Right atrium auricular region (tissue), 2 donors: ENCODE results near the gene SLC39A5. TPM values are rescaled to one million over a fixed set of nuclear protein-coding genes. Genes with fewer than 3 reads are reported as not detected.

Experiments used
- DNase-seq: peaks from one replicate; pipeline ENCODE4 v3.0.0-alpha.2; 2019; ENCODE audit warnings: low spot score
- H3K27ac ChIP-seq, 2 donors: fragments of 200-600 bp; sonication (generic); 1 replicate in 1 of 2; 2 replicates in 1 of 2; pipeline ENCODE4 v1.5.1; 2016 to 2019
- H3K27me3 ChIP-seq, 2 donors: fragments of 200-600 bp; sonication (generic); one replicate each; pipeline versions ENCODE4 v1.5.1 to v1.6.0; 2017 to 2019
- H3K36me3 ChIP-seq: fragments of 200-600 bp; sonication (generic); one replicate; pipeline ENCODE4 v1.5.1; 2016
- H3K4me1 ChIP-seq, 2 donors: fragments of 200-600 bp; sonication (generic); one replicate each; pipeline versions ENCODE4 v1.5.1 to v1.6.0; 2017 to 2019
- H3K4me3 ChIP-seq, 2 donors: fragments of 200-600 bp; sonication (generic); 1 replicate in 1 of 2; 2 replicates in 1 of 2; pipeline ENCODE4 v1.5.1; 2017 to 2019; ENCODE audit warnings: mild to moderate bottlenecking in 1 of 2, moderate library complexity in 1 of 2
- H3K9me3 ChIP-seq, 2 donors: fragments of 200-600 bp; sonication (generic); one replicate each; pipeline ENCODE4 v1.5.1; 2019
- CTCF ChIP-seq, 2 donors: fragments of 200-600 bp; sonication (generic); IDR thresholded peaks; one replicate each; pipeline ENCODE4 v1.5.1; 2019; ENCODE audit warnings: antibody characterized with exemption in 2 of 2
- total RNA-seq, 2 donors: library from RNA; depleted of rRNA; stranded (reverse); fragments of >200 nt; gene quantifications; one replicate each; pipeline ENCODE4 v1.1.0, GENCODE V29; 2016

Gene SLC39A5
- total RNA-seq, 2 donors from 2014 or later, result not detected

DNA sequence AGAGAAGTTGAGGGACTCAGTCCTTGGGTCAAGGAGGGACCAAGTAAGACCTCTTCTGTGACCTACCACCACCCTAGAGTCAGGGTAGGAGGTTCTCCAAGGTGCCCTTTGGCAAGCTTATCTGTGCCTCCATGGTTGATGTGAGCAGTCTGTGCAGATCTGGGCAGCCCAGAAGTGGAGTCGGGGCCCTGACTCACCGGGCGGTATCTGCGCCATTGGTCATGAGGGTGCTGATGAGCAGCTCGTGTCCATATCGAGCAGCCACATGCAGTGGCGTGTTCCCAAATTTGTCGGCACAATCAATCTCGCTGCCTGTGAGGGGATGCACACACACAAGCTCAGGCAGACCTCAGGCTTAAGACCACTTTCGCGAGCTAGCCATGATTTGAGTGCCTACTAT, 23.2 kb downstream of the SLC39A5 start:
- peaks cover 87% of the 10 kb centered on the region for H3K36me3 ChIP-seq
- H3K4me3 ChIP-seq, result no peak overlapping the region
- DNase-seq, result no peak
- H3K9me3 ChIP-seq, result no peaks in the 10 kb centered on the region
- H3K27ac ChIP-seq, result no peak overlapping the region
- H3K4me1 ChIP-seq, result peaks cover 0 to 17% of the 10 kb centered on the region in 2 donors
- no peaks in the 10 kb centered on the region for H3K27me3 ChIP-seq
- no peak for TF ChIP-seq CTCF (IDR thresholded peaks at IDR 0.05)

DNA sequence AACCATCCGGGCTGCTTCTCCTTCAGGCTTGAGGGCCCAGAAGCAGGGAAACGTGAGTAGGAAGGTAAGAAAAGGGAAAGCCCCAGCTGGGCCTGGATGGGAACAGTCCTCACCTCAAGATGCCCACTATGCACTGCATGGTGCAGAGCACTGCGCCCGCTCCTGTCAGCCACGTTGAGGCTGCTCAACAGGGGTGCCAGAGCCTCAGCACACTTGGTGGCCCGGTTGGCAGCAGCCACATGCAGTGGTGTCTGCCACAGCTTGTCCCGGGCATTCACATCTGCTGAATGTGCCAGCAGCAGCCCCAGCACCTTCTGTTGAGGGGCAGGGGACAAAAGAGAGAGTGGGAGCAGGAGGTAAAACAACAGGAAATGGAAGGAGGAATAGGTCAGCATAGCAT, 25.8 kb downstream of the SLC39A5 start:
- no peaks in the 10 kb centered on the region for H3K27me3 ChIP-seq
- no peak for DNase-seq
- H3K4me1 ChIP-seq, result peaks cover 0 to 22% of the 10 kb centered on the region in 2 donors
- H3K4me3 ChIP-seq, result no peak overlapping the region
- H3K9me3 ChIP-seq, result no peaks in the 10 kb centered on the region
- TF ChIP-seq CTCF (IDR thresholded peaks at IDR 0.05), result no peak
- peaks cover 61% of the 10 kb centered on the region for H3K36me3 ChIP-seq
- no peak overlapping the region for H3K27ac ChIP-seq

- H3K4me3 ChIP-seq, result peak overlapping the region in 1 of 2 donors; percentile 95
- peaks cover 0 to 22% of the 10 kb centered on the region in 2 donors for H3K4me1 ChIP-seq
- H3K9me3 ChIP-seq, result no peaks in the 10 kb centered on the region
- no peaks in the 10 kb centered on the region for H3K27me3 ChIP-seq
- H3K27ac ChIP-seq, result no peak overlapping the region
- DNase-seq, result no peak
- H3K36me3 ChIP-seq, result peaks cover 54% of the 10 kb centered on the region
- TF ChIP-seq CTCF (IDR thresholded peaks at IDR 0.05), result no peak
These were observed 26.6 kb downstream of the SLC39A5 start for GRCh38 chr12:56256326-56256960.

GRCh38 chr12:56257071-56257470, 27.2 kb downstream of the SLC39A5 start:
- Histone ChIP-seq H3K9me3 (no peaks in the 10 kb centered on the region), H3K4me1 (peaks cover 0 to 22% of the 10 kb centered on the region in 2 donors), H3K27ac (peak overlapping the region in 1 of 2 donors; percentile 93), H3K36me3 (peaks cover 47% of the 10 kb centered on the region), H3K27me3 (no peaks in the 10 kb centered on the region), H3K4me3 (peak overlapping the region; percentile 95 to 98)
- TF ChIP-seq CTCF (IDR thresholded peaks at IDR 0.05), result no peak
- DNase-seq, result no peak

GRCh38 chr12:56257491-56258067, 27.7 kb downstream of the SLC39A5 start:
- no peaks in the 10 kb centered on the region for H3K27me3 ChIP-seq
- H3K9me3 ChIP-seq, result no peaks in the 10 kb centered on the region
- no peak for DNase-seq
- TF ChIP-seq CTCF (IDR thresholded peaks at IDR 0.05), result no peak
- H3K4me3 ChIP-seq, result peak overlapping the region; percentile 95 to 98
- peaks cover 0 to 22% of the 10 kb centered on the region in 2 donors for H3K4me1 ChIP-seq
- peak overlapping the region; percentile 85 to 93 for H3K27ac ChIP-seq
- peaks cover 42% of the 10 kb centered on the region for H3K36me3 ChIP-seq
